OCI-LY3 (cell line): ENCODE measurements around the gene IER5.

Experiments
- CTCF ChIP-seq: fragments of 200-600, 300-600 bp; sonication (generic); IDR thresholded peaks from 2 replicates; pipeline ENCODE4 v1.5.1; 2014; ENCODE audit warnings: antibody characterized with exemption, low read length, low read depth
- EZH2phosphoT487 ChIP-seq: fragments of 200-600 bp; shearing (Covaris generic); IDR thresholded peaks from 2 replicates; pipeline ENCODE4 v1.6.1; 2018; ENCODE audit warnings: antibody characterized with exemption, mixed run types, low read depth

GRCh38 chr1:181124291-181124751 is 35.8 kb downstream of the IER5 start:
- TF ChIP-seq EZH2phosphoT487 (no peak), CTCF (no peak)
